ENCODE measurements around the gene APBA2. TPM values are rescaled to one million over a fixed set of nuclear protein-coding genes. Genes with fewer than 3 reads are reported as not detected.
A peak's percentile ranks its signal among the peaks of the same experiment; 100 is the strongest.
"Not testable (repeated sequence)": the region's sequence is repeated elsewhere in the genome, so short reads cannot be mapped to it uniquely, and the experiment has no call there.

Gene APBA2
- total and polyA plus RNA-seq, 2 of the 4 experiments (the other 2 are of a cell fraction): 21.7 to 33.0 TPM

- Histone ChIP-seq H3K9ac (ENCODE audit: low read depth, low read length) (no peak overlapping the region), H3K4me3 (ENCODE audit: insufficient read depth, low read depth, low read length) (no peak overlapping the region), H3K23ac (ENCODE audit: low read depth, low read length) (no peak overlapping the region), H2AK5ac (ENCODE audit: low read depth, low read length) (no peak overlapping the region), H2BK20ac (ENCODE audit: low read depth, low read length) (no peak overlapping the region), H2AK9ac (replicated peaks; ENCODE audit: low read depth, low read length, poor library complexity) (no peak overlapping the region), H3K56ac (ENCODE audit: extremely low read depth, insufficient read depth, low read length) (no peak overlapping the region), H3K4ac (ENCODE audit: low read depth, low read length) (no peak overlapping the region), H3K36me3 (ENCODE audit: control insufficient read depth, insufficient read depth, low read length) (no peaks in the 10 kb centered on the region), H2BK5ac (ENCODE audit: low read depth, low read length, poor library complexity, severe bottlenecking) (no peak overlapping the region), H4K91ac (ENCODE audit: insufficient read depth, low read depth, low read length) (no peak overlapping the region), H3K9me3 (ENCODE audit: control insufficient read depth, insufficient read depth, low read length) (no peaks in the 10 kb centered on the region), H3K4me2 (ENCODE audit: low read depth, low read length) (no peak overlapping the region), H3K27ac (ENCODE audit: insufficient read depth, low read length) (no peak overlapping the region), H4K5ac (ENCODE audit: low read depth, low read length) (no peak overlapping the region), H3K79me1 (ENCODE audit: low read depth in 1 of 2, low read length in 2 of 2) (peaks cover 16 to 74% of the 10 kb centered on the region in 2 experiments), H2BK120ac (ENCODE audit: low read depth, low read length) (no peak overlapping the region), H3K14ac (replicated peaks; ENCODE audit: low read depth, low read length) (no peak overlapping the region), H2AFZ (replicated peaks; ENCODE audit: low read length, poor library complexity) (no peak overlapping the region), H2BK15ac (ENCODE audit: low read depth, low read length) (no peak overlapping the region), H3K27me3 (ENCODE audit: control insufficient read depth, insufficient read depth, low read length) (no peaks in the 10 kb centered on the region), H3K18ac (ENCODE audit: low read depth, low read length) (no peak overlapping the region), H4K20me1 (ENCODE audit: insufficient read depth, low read length) (peaks cover 25% of the 10 kb centered on the region; the same call in 1 of the 2 replicates), H3K9me1 (ENCODE audit: insufficient read depth, low read length) (peaks cover 18% of the 10 kb centered on the region), H3K4me1 (ENCODE audit: control insufficient read depth, insufficient read depth, low read length) (peaks cover 17% of the 10 kb centered on the region), H4K8ac (ENCODE audit: low read depth in 2 of 2, low read length in 2 of 2) (no peak overlapping the region)
- no TSS peak for BruUV-seq (replicated peaks)
- dilution Hi-C loops (cut with HindIII; ENCODE audit: low sequenced_read_pairs, unreplicated experiment) (no loop called here), in situ Hi-C loops (cut with MboI; ENCODE audit: low sequenced_read_pairs) (loop anchor here (10.0 kb wide), 1 partner anchor 85 kb away; no protein-coding TSS in a partner anchor), intact Hi-C loops (cut with micrococcal nuclease) (no loop called here)
- no peak for DNase-seq
- TF ChIP-seq ELK1 (IDR thresholded peaks at IDR 0.05; ENCODE audit: borderline replicate concordance, low read depth, low read length) (no peak), MAZ (IDR thresholded peaks at IDR 0.05; ENCODE audit: borderline replicate concordance, low read depth, low read length) (no peak), FOS (IDR thresholded peaks at IDR 0.05; ENCODE audit: low read depth, low read length) (no peak), BHLHE40 (IDR thresholded peaks at IDR 0.05; ENCODE audit: low read depth, low read length) (no peak), NFE2L2 (IDR thresholded peaks at IDR 0.05; ENCODE audit: low read depth, low read length) (no peak), SMC3 (IDR thresholded peaks at IDR 0.05; ENCODE audit: low read depth, low read length) (no peak), CHD1 (IDR thresholded peaks at IDR 0.05; ENCODE audit: low read depth, low read length) (no peak)
- ChIA-PET CTCF (no interaction called here), POLR2A (ENCODE audit: unreplicated experiment) (no interaction called here)
- no peak for ATAC-seq (ENCODE audit: low read depth)
- WGBS, 2 experiments (ENCODE audit: extremely low coverage in 2 of 2, insufficient read length in 1 of 2): 100% methylated on average over 3 of the region's 3 CpGs; no CpG with 5 or more reads in 1 of the 2 experiments
Observed at GRCh38 chr15:28889346-28889745, 3.6 kb downstream of the APBA2 start.

GRCh38 chr15:28889871-28890270 lies 4.1 kb downstream of the APBA2 start:
- H2BK20ac ChIP-seq (ENCODE audit: low read depth, low read length); H3K23ac ChIP-seq (ENCODE audit: low read depth, low read length); H4K8ac ChIP-seq (ENCODE audit: low read depth in 2 of 2, low read length in 2 of 2); dilution Hi-C loops (cut with HindIII; ENCODE audit: low sequenced_read_pairs, unreplicated experiment); H2AK9ac ChIP-seq (replicated peaks; ENCODE audit: low read depth, low read length, poor library complexity); H3K4me3 ChIP-seq (ENCODE audit: insufficient read depth, low read depth, low read length); ATAC-seq (ENCODE audit: low read depth); H2AFZ ChIP-seq (replicated peaks; ENCODE audit: low read length, poor library complexity); POLR2A ChIA-PET (ENCODE audit: unreplicated experiment); H3K9me3 ChIP-seq (ENCODE audit: control insufficient read depth, insufficient read depth, low read length); CTCF ChIA-PET; H3K14ac ChIP-seq (replicated peaks; ENCODE audit: low read depth, low read length); H3K27ac ChIP-seq (ENCODE audit: insufficient read depth, low read length); H4K5ac ChIP-seq (ENCODE audit: low read depth, low read length); H4K91ac ChIP-seq (ENCODE audit: insufficient read depth, low read depth, low read length); BruUV-seq (replicated peaks); H3K27me3 ChIP-seq (ENCODE audit: control insufficient read depth, insufficient read depth, low read length); H3K4me2 ChIP-seq (ENCODE audit: low read depth, low read length); H3K18ac ChIP-seq (ENCODE audit: low read depth, low read length); H3K56ac ChIP-seq (ENCODE audit: extremely low read depth, insufficient read depth, low read length); H2BK5ac ChIP-seq (ENCODE audit: low read depth, low read length, poor library complexity, severe bottlenecking); H2BK15ac ChIP-seq (ENCODE audit: low read depth, low read length); intact Hi-C loops (cut with micrococcal nuclease); H2BK120ac ChIP-seq (ENCODE audit: low read depth, low read length); H3K36me3 ChIP-seq (ENCODE audit: control insufficient read depth, insufficient read depth, low read length); DNase-seq; H3K9ac ChIP-seq (ENCODE audit: low read depth, low read length): not testable (repeated sequence)
- 75% methylated on average over 2 of the region's 6 CpGs; no CpG with 5 or more reads in 1 of the 2 experiments for WGBS, 2 experiments (ENCODE audit: extremely low coverage in 2 of 2, insufficient read length in 1 of 2)
- peaks cover 17% of the 10 kb centered on the region for H3K4me1 ChIP-seq (ENCODE audit: control insufficient read depth, insufficient read depth, low read length)
- H2AK5ac ChIP-seq (ENCODE audit: low read depth, low read length): peak overlapping the region; percentile 73
- in situ Hi-C loops (cut with MboI; ENCODE audit: low sequenced_read_pairs): loop anchor here (10.0 kb wide), 1 partner anchor 85 kb away; no protein-coding TSS in a partner anchor
- peaks cover 18% of the 10 kb centered on the region for H3K9me1 ChIP-seq (ENCODE audit: insufficient read depth, low read length)
- peak overlapping the region; percentile 16; the same call in 1 of the 2 replicates for H3K4ac ChIP-seq (ENCODE audit: low read depth, low read length)
- H3K79me1 ChIP-seq (ENCODE audit: low read depth in 1 of 2, low read length in 2 of 2): peaks cover 16 to 78% of the 10 kb centered on the region in 2 experiments
- H4K20me1 ChIP-seq (ENCODE audit: insufficient read depth, low read length): peaks cover 25% of the 10 kb centered on the region; the same call in 1 of the 2 replicates
